Measurements from ENCODE around the gene S100A10. TPM values are rescaled to one million over a fixed set of nuclear protein-coding genes. Genes with fewer than 3 reads are reported as not detected.

Gene S100A10, protein sequence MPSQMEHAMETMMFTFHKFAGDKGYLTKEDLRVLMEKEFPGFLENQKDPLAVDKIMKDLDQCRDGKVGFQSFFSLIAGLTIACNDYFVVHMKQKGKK
- 245 TPM for total RNA-seq (ENCODE audit: unreplicated experiment)
- long read RNA-seq, transcript S100A10-202 (3 exons, 1,202 nt), result major isoform, 184 of 188 reads
- long read RNA-seq, partial matches to known transcripts, result 3 of 188 reads
- long read RNA-seq, other reads (novel, unspliced or antisense), result 1 of 188 reads

DNA sequence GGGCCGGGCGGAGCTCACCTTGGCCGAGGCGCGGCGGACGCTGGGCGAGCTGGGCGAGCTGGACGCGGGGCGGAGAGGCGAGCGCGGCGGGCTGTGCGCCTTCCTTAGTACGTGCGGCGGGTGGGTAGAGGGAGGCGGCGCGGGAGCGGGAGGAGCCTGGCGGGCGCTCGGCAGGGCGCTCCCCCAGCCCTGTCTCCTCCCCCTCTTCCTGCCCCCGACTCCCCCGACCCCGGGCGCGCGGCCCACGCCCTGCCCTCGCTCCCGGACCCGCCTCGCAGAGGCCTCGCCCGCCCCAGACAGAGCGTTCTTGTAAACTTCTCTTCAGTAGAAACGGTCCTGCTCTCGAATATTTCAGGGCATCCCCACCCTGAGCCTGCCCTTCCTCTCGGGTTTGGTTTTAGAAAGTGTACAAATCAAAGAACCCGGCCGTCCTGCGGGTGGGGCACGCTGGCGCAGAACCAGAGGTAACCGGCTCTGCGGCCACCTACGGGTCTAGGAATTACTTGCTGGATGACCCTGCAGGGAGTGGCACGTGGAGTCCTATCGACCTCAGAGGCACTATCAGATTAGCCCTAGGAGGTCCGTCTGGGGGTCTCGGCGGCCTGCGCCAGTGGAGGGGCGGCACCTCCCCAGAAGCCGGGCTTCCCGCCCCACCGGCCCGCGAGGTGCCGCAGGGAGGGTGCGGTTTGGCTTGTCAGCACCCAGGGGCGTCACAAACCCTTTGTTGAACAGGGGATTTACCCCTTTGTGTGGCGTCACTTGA lies at the start of gene S100A10:
Gene S100A10 (minus strand): TSS at position 126 of the 763 bp plus-strand sequence. CDS start 7,629 bp downstream, outside the sequence.
- Mint-ChIP-seq H3K27ac (ENCODE audit: unreplicated experiment) (peak within 1 kb of the TSS; percentile 91), H3K4me1 (ENCODE audit: low read depth, unreplicated experiment) (peaks cover 2% of the 10 kb centered on the region), H3K36me3 (ENCODE audit: unreplicated experiment) (no peaks in the 10 kb centered on the region), H3K9me3 (ENCODE audit: unreplicated experiment) (peaks cover 5% of the 10 kb centered on the region), H3K27me3 (ENCODE audit: unreplicated experiment) (peaks cover 10% of the 10 kb centered on the region), H3K4me3 (ENCODE audit: unreplicated experiment) (peak within 1 kb of the TSS; percentile 92)
- DNase-seq, result peak; percentile 73
- TF ChIP-seq, protein P1, sequence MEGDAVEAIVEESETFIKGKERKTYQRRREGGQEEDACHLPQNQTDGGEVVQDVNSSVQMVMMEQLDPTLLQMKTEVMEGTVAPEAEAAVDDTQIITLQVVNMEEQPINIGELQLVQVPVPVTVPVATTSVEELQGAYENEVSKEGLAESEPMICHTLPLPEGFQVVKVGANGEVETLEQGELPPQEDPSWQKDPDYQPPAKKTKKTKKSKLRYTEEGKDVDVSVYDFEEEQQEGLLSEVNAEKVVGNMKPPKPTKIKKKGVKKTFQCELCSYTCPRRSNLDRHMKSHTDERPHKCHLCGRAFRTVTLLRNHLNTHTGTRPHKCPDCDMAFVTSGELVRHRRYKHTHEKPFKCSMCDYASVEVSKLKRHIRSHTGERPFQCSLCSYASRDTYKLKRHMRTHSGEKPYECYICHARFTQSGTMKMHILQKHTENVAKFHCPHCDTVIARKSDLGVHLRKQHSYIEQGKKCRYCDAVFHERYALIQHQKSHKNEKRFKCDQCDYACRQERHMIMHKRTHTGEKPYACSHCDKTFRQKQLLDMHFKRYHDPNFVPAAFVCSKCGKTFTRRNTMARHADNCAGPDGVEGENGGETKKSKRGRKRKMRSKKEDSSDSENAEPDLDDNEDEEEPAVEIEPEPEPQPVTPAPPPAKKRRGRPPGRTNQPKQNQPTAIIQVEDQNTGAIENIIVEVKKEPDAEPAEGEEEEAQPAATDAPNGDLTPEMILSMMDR (IDR thresholded peaks at IDR 0.05; ENCODE audit: partially characterized antibody, unreplicated experiment), result no peak

GRCh38 chr1:152042030-152042429 lies 48.4 kb upstream of the S100A10 start:
- H3K4me3 Mint-ChIP-seq (ENCODE audit: unreplicated experiment), result no peak overlapping the region

GRCh38 chr1:152039886-152040285 lies 46.2 kb upstream of the S100A10 start:
- Mint-ChIP-seq H3K27ac (ENCODE audit: unreplicated experiment) (no peak overlapping the region), H3K27me3 (ENCODE audit: unreplicated experiment) (no peaks in the 10 kb centered on the region), H3K36me3 (ENCODE audit: unreplicated experiment) (no peaks in the 10 kb centered on the region), H3K4me1 (ENCODE audit: low read depth, unreplicated experiment) (peaks cover 9% of the 10 kb centered on the region), H3K9me3 (ENCODE audit: unreplicated experiment) (no peaks in the 10 kb centered on the region), H3K4me3 (ENCODE audit: unreplicated experiment) (no peak overlapping the region)
- TF ChIP-seq, protein P1 (IDR thresholded peaks at IDR 0.05; ENCODE audit: partially characterized antibody, unreplicated experiment), result no peak
- DNase-seq, result no peak

More at GRCh38 chr1:152042030-152042429, 48.4 kb upstream of the S100A10 start:
- TF ChIP-seq, protein P1 (IDR thresholded peaks at IDR 0.05; ENCODE audit: partially characterized antibody, unreplicated experiment), result no peak
- no peak for DNase-seq
- Mint-ChIP-seq H3K27me3 (ENCODE audit: unreplicated experiment) (no peaks in the 10 kb centered on the region), H3K27ac (ENCODE audit: unreplicated experiment) (no peak overlapping the region), H3K4me1 (ENCODE audit: low read depth, unreplicated experiment) (no peaks in the 10 kb centered on the region), H3K9me3 (ENCODE audit: unreplicated experiment) (no peaks in the 10 kb centered on the region), H3K36me3 (ENCODE audit: unreplicated experiment) (no peaks in the 10 kb centered on the region)

DNA sequence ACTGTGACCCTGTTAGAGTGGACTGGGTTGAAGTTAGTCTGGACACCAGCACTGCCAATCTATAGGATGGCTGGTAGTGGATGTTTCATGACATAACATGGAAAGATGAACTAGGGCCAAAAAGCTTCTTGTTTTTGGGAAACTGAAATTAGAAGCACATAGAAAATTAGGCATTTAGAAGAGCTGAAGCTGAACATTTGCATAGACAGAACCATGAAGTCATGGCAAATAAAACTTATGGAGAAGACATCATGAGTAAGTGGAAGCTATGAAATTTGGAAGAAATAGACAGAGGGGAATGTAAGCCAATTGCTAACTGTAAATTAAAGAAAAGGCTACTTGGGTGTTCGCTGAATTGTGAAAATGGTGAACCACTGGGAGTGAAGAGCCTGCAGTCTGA lies 45.8 kb upstream of the S100A10 start:
- H3K27ac Mint-ChIP-seq (ENCODE audit: unreplicated experiment), result no peak overlapping the region
- TF ChIP-seq, protein P1 (IDR thresholded peaks at IDR 0.05; ENCODE audit: partially characterized antibody, unreplicated experiment), result no peak
- DNase-seq, result no peak
- no peaks in the 10 kb centered on the region for H3K27me3 Mint-ChIP-seq (ENCODE audit: unreplicated experiment)
- H3K4me1 Mint-ChIP-seq (ENCODE audit: low read depth, unreplicated experiment), result peaks cover 12% of the 10 kb centered on the region
- H3K36me3 Mint-ChIP-seq (ENCODE audit: unreplicated experiment), result no peaks in the 10 kb centered on the region
- no peak overlapping the region for H3K4me3 Mint-ChIP-seq (ENCODE audit: unreplicated experiment)
- H3K9me3 Mint-ChIP-seq (ENCODE audit: unreplicated experiment), result no peaks in the 10 kb centered on the region

DNA sequence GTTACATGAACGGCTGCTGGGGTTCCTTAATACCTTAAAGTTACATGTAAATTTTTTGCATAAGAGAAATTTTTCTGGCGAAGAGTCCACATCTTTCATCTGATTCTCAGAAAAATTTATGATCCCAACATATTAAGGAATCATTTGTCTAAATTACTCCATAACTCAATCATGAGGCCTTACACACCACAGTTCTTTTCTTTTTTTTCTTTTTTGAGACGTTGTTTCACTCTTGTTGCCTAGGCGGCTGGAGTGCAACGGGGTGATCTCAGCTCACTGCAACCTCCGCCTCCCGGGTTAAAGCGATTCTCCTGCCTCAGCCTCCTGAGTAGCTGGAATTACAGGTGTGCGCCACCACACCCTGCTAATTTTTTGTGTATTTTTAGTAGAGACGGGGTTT lies 45.2 kb upstream of the S100A10 start:
- peaks cover 12% of the 10 kb centered on the region for H3K4me1 Mint-ChIP-seq (ENCODE audit: low read depth, unreplicated experiment)
- no peaks in the 10 kb centered on the region for H3K27me3 Mint-ChIP-seq (ENCODE audit: unreplicated experiment)
- H3K9me3 Mint-ChIP-seq (ENCODE audit: unreplicated experiment), result no peaks in the 10 kb centered on the region
- H3K27ac Mint-ChIP-seq (ENCODE audit: unreplicated experiment), result no peak overlapping the region
- DNase-seq, result no peak
- H3K36me3 Mint-ChIP-seq (ENCODE audit: unreplicated experiment), result no peaks in the 10 kb centered on the region
- TF ChIP-seq, protein P1 (IDR thresholded peaks at IDR 0.05; ENCODE audit: partially characterized antibody, unreplicated experiment), result no peak
- H3K4me3 Mint-ChIP-seq (ENCODE audit: unreplicated experiment), result no peak overlapping the region
